PC-3 (cell line): ENCODE measurements around the gene FAM200B. TPM values are rescaled to one million over a fixed set of nuclear protein-coding genes. Genes with fewer than 3 reads are reported as not detected.

ENCODE experiments used
- ATAC-seq: fragments of 200-7000 bp; cut with Tn5 transposase; 2 replicates; pipeline ENCODE4 v1.9.1; 2020; ENCODE audit warnings: mild to moderate bottlenecking, moderate library complexity
- BruUV-seq: library from RNA; stranded (reverse); fragments of 400-500 nt; replicated peaks from 2 replicates; lab custom pipeline; 2021; lab: Mats Ljungman, UMichigan
- CTCF ChIA-PET: fragments of 300-600 bp; sonication (Branson Sonifier 250); formaldehyde crosslinking; loops from one replicate; lab custom pipeline; 2022; ENCODE audit warnings: antibody characterized with exemption; lab: Charles Lee
- POLR2A ChIA-PET: fragments of 300-600 bp; sonication (Branson Sonifier 250); formaldehyde crosslinking; loops from one replicate; lab custom pipeline; 2022; ENCODE audit warnings: antibody characterized with exemption; ENCODE audit not compliant: unreplicated experiment; lab: Charles Lee
- DNase-seq: peaks from one replicate; pipeline ENCODE4 v3.0.0-alpha.2; 2015
- H2AFZ ChIP-seq: fragments of 300-600 bp; sonication (generic); 2 replicates; pipeline ENCODE4 v1.6.0; 2016; ENCODE audit warnings: antibody characterized with exemption, low read length
- H3F3A ChIP-seq: fragments of 300-600 bp; sonication (generic); one replicate; pipeline ENCODE4 v1.6.0; 2017; ENCODE audit warnings: antibody characterized with exemption, low read length, control low read depth, mild to moderate bottlenecking; ENCODE audit not compliant: unreplicated experiment
- H3K27ac ChIP-seq: fragments of 300-600 bp; sonication (generic); 2 replicates; pipeline ENCODE4 v1.5.1; 2016; ENCODE audit warnings: mild to moderate bottlenecking, low read length
- H3K27me3 ChIP-seq: fragments of 300-600 bp; sonication (generic); 2 replicates; pipeline ENCODE4 v1.6.1; 2016; ENCODE audit warnings: low read length, mixed read lengths
- H3K36me3 ChIP-seq: fragments of 300-600 bp; sonication (generic); 2 replicates; pipeline ENCODE4 v1.6.1; 2016; ENCODE audit warnings: low read depth, mixed run types, low read length, mixed read lengths
- H3K4me1 ChIP-seq: fragments of 300-600 bp; sonication (generic); 2 replicates; pipeline ENCODE4 v1.5.1; 2016; ENCODE audit warnings: low read length; ENCODE audit not compliant: insufficient read depth
- H3K4me2 ChIP-seq: fragments of 300-600 bp; sonication (generic); 2 replicates; pipeline ENCODE4 v1.6.0; 2016; ENCODE audit warnings: low read length
- H3K4me3 ChIP-seq: fragments of 300-600 bp; sonication (generic); 2 replicates; pipeline ENCODE4 v1.5.1; 2016; ENCODE audit warnings: mild to moderate bottlenecking, low read length, mixed read lengths
- H3K79me2 ChIP-seq: fragments of 300-600 bp; sonication (generic); 2 replicates; pipeline ENCODE4 v1.6.1; 2017; ENCODE audit warnings: low read length, mixed read lengths
- H3K9ac ChIP-seq: fragments of 300-600 bp; sonication (generic); 2 replicates; pipeline ENCODE4 v1.6.0; 2016; ENCODE audit warnings: mild to moderate bottlenecking, low read length
- H3K9me2 ChIP-seq: fragments of 300-600 bp; sonication (generic); replicated peaks from 2 replicates; pipeline ENCODE4 v1.6.1; 2016; ENCODE audit warnings: mixed run types, low read length, mixed read lengths
- H3K9me3 ChIP-seq: fragments of 300-600 bp; sonication (generic); 2 replicates; pipeline ENCODE4 v1.6.1; 2016; ENCODE audit warnings: low read length, mixed read lengths
- H4K20me1 ChIP-seq: fragments of 300-600 bp; sonication (generic); 2 replicates; pipeline ENCODE4 v1.6.1; 2016; ENCODE audit warnings: low read length, mixed read lengths
- EZH2 ChIP-seq: fragments of 300-600 bp; sonication (generic); IDR thresholded peaks from one replicate; pipeline ENCODE4 v1.6.1; 2017; ENCODE audit warnings: antibody characterized with exemption, mild to moderate bottlenecking, low read length; ENCODE audit not compliant: unreplicated experiment
- EZH2phosphoT487 ChIP-seq: fragments of 300-600 bp; sonication (generic); IDR thresholded peaks from 2 replicates; pipeline ENCODE4 v1.6.1; 2018; ENCODE audit warnings: mild to moderate bottlenecking, antibody characterized with exemption, low read length, borderline replicate concordance
- intact Hi-C: fragments of 100-400 bp; cut with micrococcal nuclease; formaldehyde crosslinking; loops from 2 replicates; pipeline ENCODE4 v1.9.0; 2023
- total RNA-seq: library from RNA; depleted of rRNA; stranded (reverse); fragments of >200 nt; gene quantifications from 2 replicates; pipeline ENCODE4 v1.2.3, GENCODE V29; 2014
- TF ChIP-seq, protein P1 (sequence below): fragments of 300-600 bp; sonication (generic); conservative IDR thresholded peaks from 2 replicates; pipeline ENCODE4 v1.5.1; 2017; ENCODE audit warnings: antibody characterized with exemption, low read depth, mild to moderate bottlenecking, low read length

Gene FAM200B
- total RNA-seq, 1 experiment from 2014 or later = 20.1 TPM

DNA sequence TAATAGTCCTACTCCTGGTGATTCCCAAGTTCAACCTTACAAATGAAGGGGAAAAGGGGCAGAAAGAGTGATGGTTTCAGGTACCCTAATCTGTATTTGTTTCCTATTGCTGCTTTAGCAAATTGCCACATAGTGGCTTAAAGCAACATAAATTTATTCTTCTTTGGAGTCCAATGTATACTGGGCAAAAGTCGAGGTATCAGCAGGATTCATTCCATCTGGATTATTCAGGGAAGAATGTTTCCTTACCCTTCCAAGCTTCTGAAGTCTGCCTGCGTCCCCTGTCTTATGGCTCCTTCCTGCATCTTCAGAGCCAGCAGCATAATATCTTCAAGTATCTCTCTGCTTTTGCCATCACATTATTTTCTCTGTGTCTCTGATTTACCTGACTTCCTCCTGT lies 11.0 kb downstream of the FAM200B start:
- Histone ChIP-seq H3K79me2 (no peaks in the 10 kb centered on the region), H3F3A (no peaks in the 10 kb centered on the region), H2AFZ (no peak overlapping the region), H3K4me1 (peaks cover 44% of the 10 kb centered on the region), H3K9ac (no peak overlapping the region), H4K20me1 (no peaks in the 10 kb centered on the region), H3K4me2 (no peak overlapping the region), H3K9me2 (no peaks in the 10 kb centered on the region), H3K4me3 (no peak overlapping the region), H3K27me3 (no peaks in the 10 kb centered on the region), H3K36me3 (peaks cover 6% of the 10 kb centered on the region; the same call in 1 of the 2 replicates), H3K9me3 (no peaks in the 10 kb centered on the region), H3K27ac (no peak overlapping the region)
- ChIA-PET CTCF (no interaction called here), POLR2A (no interaction called here)
- DNase-seq = no peak
- no TSS peak for BruUV-seq
- TF ChIP-seq EZH2 (no peak), EZH2phosphoT487 (no peak)
- TF ChIP-seq, protein P1, sequence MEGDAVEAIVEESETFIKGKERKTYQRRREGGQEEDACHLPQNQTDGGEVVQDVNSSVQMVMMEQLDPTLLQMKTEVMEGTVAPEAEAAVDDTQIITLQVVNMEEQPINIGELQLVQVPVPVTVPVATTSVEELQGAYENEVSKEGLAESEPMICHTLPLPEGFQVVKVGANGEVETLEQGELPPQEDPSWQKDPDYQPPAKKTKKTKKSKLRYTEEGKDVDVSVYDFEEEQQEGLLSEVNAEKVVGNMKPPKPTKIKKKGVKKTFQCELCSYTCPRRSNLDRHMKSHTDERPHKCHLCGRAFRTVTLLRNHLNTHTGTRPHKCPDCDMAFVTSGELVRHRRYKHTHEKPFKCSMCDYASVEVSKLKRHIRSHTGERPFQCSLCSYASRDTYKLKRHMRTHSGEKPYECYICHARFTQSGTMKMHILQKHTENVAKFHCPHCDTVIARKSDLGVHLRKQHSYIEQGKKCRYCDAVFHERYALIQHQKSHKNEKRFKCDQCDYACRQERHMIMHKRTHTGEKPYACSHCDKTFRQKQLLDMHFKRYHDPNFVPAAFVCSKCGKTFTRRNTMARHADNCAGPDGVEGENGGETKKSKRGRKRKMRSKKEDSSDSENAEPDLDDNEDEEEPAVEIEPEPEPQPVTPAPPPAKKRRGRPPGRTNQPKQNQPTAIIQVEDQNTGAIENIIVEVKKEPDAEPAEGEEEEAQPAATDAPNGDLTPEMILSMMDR = no peak
- ATAC-seq = no peak
- intact Hi-C loops = no loop called here

DNA sequence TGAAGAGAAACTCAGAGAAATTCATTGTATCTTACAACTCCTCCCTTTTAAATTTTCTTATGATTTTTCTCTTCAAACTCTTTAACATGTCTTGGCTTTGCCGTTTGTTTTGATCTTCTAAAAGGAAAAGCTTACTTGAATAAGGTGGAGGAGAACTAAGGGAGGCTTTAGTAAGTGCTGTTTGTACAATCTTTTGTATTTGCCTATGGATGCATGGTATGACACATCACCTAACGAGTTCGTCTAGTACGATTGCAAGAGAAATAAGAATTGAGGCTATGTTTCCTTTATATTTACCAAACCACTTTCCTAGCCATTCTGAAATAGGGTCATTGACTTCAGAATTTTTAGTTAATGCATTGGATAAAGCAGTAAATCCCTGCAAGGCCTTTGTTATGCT lies 12.8 kb downstream of the FAM200B start:
- Histone ChIP-seq H3K79me2 (no peaks in the 10 kb centered on the region), H3F3A (no peaks in the 10 kb centered on the region), H3K9me2 (no peaks in the 10 kb centered on the region), H3K4me1 (peaks cover 43% of the 10 kb centered on the region), H3K36me3 (no peaks in the 10 kb centered on the region), H4K20me1 (no peaks in the 10 kb centered on the region), H3K27me3 (no peaks in the 10 kb centered on the region), H3K27ac (peak overlapping the region; percentile 98), H3K9ac (peak overlapping the region; percentile 72), H3K9me3 (no peaks in the 10 kb centered on the region), H2AFZ (no peak overlapping the region), H3K4me2 (peak overlapping the region; percentile 79), H3K4me3 (peak overlapping the region; percentile 41; the same call in 1 of the 2 replicates)
- peak; percentile 75 for DNase-seq
- CTCF ChIA-PET = no interaction called here
- POLR2A ChIA-PET = no interaction called here
- TF ChIP-seq, protein P1 = no peak
- no peak for TF ChIP-seq EZH2
- TF ChIP-seq EZH2phosphoT487 = no peak
- intact Hi-C loops = loop anchor here (2.0 kb wide), 1 partner anchor 28 kb away; no protein-coding TSS in a partner anchor
- no TSS peak for BruUV-seq
- ATAC-seq = peak; percentile 46

DNA sequence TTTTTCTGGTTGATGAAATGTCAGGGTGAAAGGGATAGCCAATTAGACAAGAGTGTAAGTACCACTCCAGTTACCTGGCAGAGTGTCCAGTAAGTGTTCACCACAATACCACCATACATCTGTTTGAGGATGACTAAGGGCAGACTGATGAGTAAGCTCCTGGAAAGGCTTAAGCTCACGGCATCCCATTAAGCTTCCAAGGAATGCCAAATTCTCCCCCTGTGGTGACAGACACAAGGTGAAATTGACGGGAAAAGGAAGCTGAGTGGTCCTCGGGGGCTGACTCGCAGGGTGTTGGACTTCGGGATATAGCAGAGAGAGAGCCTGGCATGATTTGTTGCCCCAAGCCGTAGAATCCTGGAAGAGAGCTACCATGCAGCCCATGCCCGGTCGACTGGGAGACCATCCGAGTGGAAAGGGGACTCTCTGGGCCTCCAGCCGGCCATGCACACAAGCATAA lies 13.6 kb downstream of the FAM200B start:
- BruUV-seq = no TSS peak
- ChIA-PET POLR2A (interaction anchor here (0.6 to 0.8 kb wide), 2 partner anchors 21 to 351 kb away, joined by 4 to 15 read pairs; no protein-coding TSS in a partner anchor), CTCF (no interaction called here)
- TF ChIP-seq, protein P1 = no peak
- TF ChIP-seq EZH2phosphoT487 (no peak), EZH2 (no peak)
- peak; percentile 92 for DNase-seq
- H3K4me2 ChIP-seq = peak overlapping the region; percentile 79
- peak overlapping the region; percentile 36; the same call in 1 of the 2 replicates for H3K9ac ChIP-seq
- ATAC-seq = peak; percentile 91
- no peaks in the 10 kb centered on the region for H3K79me2 ChIP-seq
- H3K9me3 ChIP-seq = no peaks in the 10 kb centered on the region
- no peaks in the 10 kb centered on the region for H3K36me3 ChIP-seq
- no peaks in the 10 kb centered on the region for H3K27me3 ChIP-seq
- H3K4me3 ChIP-seq = no peak overlapping the region
- peaks cover 35% of the 10 kb centered on the region for H3K4me1 ChIP-seq
- no peaks in the 10 kb centered on the region for H3F3A ChIP-seq
- no peaks in the 10 kb centered on the region for H3K9me2 ChIP-seq
- intact Hi-C loops = loop anchor here (2.0 kb wide), 1 partner anchor 28 kb away; no protein-coding TSS in a partner anchor
- no peaks in the 10 kb centered on the region for H4K20me1 ChIP-seq
- H3K27ac ChIP-seq = peak overlapping the region; percentile 98
- no peak overlapping the region for H2AFZ ChIP-seq
